HepG2 (cell line): ENCODE measurements around the gene SOX13. TPM values are rescaled to one million over a fixed set of nuclear protein-coding genes. Genes with fewer than 3 reads are reported as not detected.

Experiments
- CHD2 ChIP-seq: IDR thresholded peaks from 2 replicates; pipeline ENCODE4 v1.6.1; 2011; ENCODE audit warnings: low read depth, low read length, improper control_type of control experiment
- GPBP1L1 ChIP-seq: sonication (generic); formaldehyde crosslinking; IDR thresholded peaks from 2 replicates; pipeline ENCODE4 v1.5.0; 2020; ENCODE audit warnings: mild to moderate bottlenecking, missing genetic modification reagents
- HIC2 ChIP-seq: sonication (generic); formaldehyde crosslinking; IDR thresholded peaks from 2 replicates; pipeline ENCODE4 v1.9.0; 2022; ENCODE audit warnings: low read depth, missing genetic modification reagents
- HNF4G ChIP-seq, 2 experiments: sonication (generic) in 1 of 2; formaldehyde crosslinking in 1 of 2; IDR thresholded peaks; 2 replicates each; pipeline versions ENCODE4 v1.4.0 to v1.6.1; 2011 to 2020; ENCODE audit warnings: borderline replicate concordance in 2 of 2, low read depth in 2 of 2, mild to moderate bottlenecking in 2 of 2, low read length in 1 of 2, missing genetic modification reagents in 1 of 2, moderate library complexity in 1 of 2
- HNRNPUL1 ChIP-seq: fragments of 200-400 bp; formaldehyde crosslinking; IDR thresholded peaks from 2 replicates; pipeline ENCODE4 v1.6.1; 2017; ENCODE audit warnings: low read depth, mild to moderate bottlenecking, low read length, moderate library complexity
- KDM6A ChIP-seq: IDR thresholded peaks from 2 replicates; pipeline ENCODE4 v1.6.1; 2016; ENCODE audit warnings: low read depth
- MXD1 ChIP-seq: sonication (generic); formaldehyde crosslinking; IDR thresholded peaks from 2 replicates; pipeline ENCODE4 v1.4.0; 2020; ENCODE audit warnings: mild to moderate bottlenecking, missing genetic modification reagents
- NFYB ChIP-seq: sonication (generic); formaldehyde crosslinking; IDR thresholded peaks from 2 replicates; pipeline ENCODE4 v1.4.0; 2020; ENCODE audit warnings: missing genetic modification reagents
- PATZ1 ChIP-seq: sonication (generic); formaldehyde crosslinking; IDR thresholded peaks from 2 replicates; pipeline ENCODE4 v1.4.0; 2020; ENCODE audit warnings: missing genetic modification reagents
- REL ChIP-seq: sonication (generic); formaldehyde crosslinking; conservative IDR thresholded peaks from 2 replicates; pipeline ENCODE4 v1.8.0; 2022; ENCODE audit warnings: mild to moderate bottlenecking, missing genetic modification reagents, moderate library complexity
- REPIN1 ChIP-seq: sonication (generic); formaldehyde crosslinking; IDR thresholded peaks from 2 replicates; pipeline ENCODE4 v1.8.0; 2022; ENCODE audit warnings: missing genetic modification reagents, low read depth, mild to moderate bottlenecking, borderline replicate concordance
- SKIL ChIP-seq: sonication (generic); formaldehyde crosslinking; IDR thresholded peaks from 2 replicates; pipeline ENCODE4 v1.8.0; 2022; ENCODE audit warnings: missing genetic modification reagents, mild to moderate bottlenecking, moderate library complexity, borderline replicate concordance
- SNAPC2 ChIP-seq: sonication (generic); formaldehyde crosslinking; IDR thresholded peaks from 2 replicates; pipeline ENCODE4 v1.8.1; 2022; ENCODE audit warnings: mild to moderate bottlenecking, missing genetic modification reagents
- STAG1 ChIP-seq: sonication (generic); formaldehyde crosslinking; IDR thresholded peaks from 2 replicates; pipeline ENCODE4 v1.4.0; 2020; ENCODE audit warnings: missing genetic modification reagents
- ZNF674 ChIP-seq: sonication (generic); formaldehyde crosslinking; IDR thresholded peaks from 2 replicates; pipeline ENCODE4 v1.5.0; 2020; ENCODE audit warnings: low read depth, mild to moderate bottlenecking, missing genetic modification reagents
- ZNF710 ChIP-seq: sonication (generic); formaldehyde crosslinking; IDR thresholded peaks from 2 replicates; pipeline ENCODE4 v1.5.0; 2020; ENCODE audit warnings: mild to moderate bottlenecking, missing genetic modification reagents, borderline replicate concordance
- ZNF777 ChIP-seq: sonication (generic); formaldehyde crosslinking; IDR thresholded peaks from 2 replicates; pipeline ENCODE4 v1.4.0; 2020; ENCODE audit warnings: missing genetic modification reagents
- ZNF782 ChIP-seq: sonication (generic); formaldehyde crosslinking; IDR thresholded peaks from 2 replicates; pipeline ENCODE4 v1.4.0; 2020; ENCODE audit warnings: missing genetic modification reagents, mild to moderate bottlenecking, borderline replicate concordance
- ZSCAN21 ChIP-seq: sonication (generic); formaldehyde crosslinking; IDR thresholded peaks from 2 replicates; pipeline ENCODE4 v1.8.0; 2022; ENCODE audit warnings: mild to moderate bottlenecking, missing genetic modification reagents, moderate library complexity, borderline replicate concordance
- polyA plus RNA-seq, 8 experiments: library from polyadenylated mRNA; depleted of rRNA in 3 of 8; stranded (reverse) in 7 of 8; unstranded in 1 of 8; fragments of >200 nt; fragmentation: Illumina TruSeq in 4 of 8; extraction: Trizol in 4 of 8; gene quantifications; 2 replicates each; pipeline versions ENCODE4 v1.2.1 to v1.2.3, GENCODE V29; 2011 to 2016; ENCODE audit warnings: low read depth in 4 of 8, missing spikeins in 1 of 8, mixed read lengths in 1 of 8; ENCODE audit not compliant: insufficient read depth in 1 of 8
- total RNA-seq, 5 experiments: library from RNA; depleted of rRNA; stranded (reverse); fragments of >200 nt; fragmentation: Illumina TruSeq; extraction: Trizol; gene quantifications; 2 replicates each; pipeline ENCODE4 v1.2.3, GENCODE V29; 2016; ENCODE audit warnings: low read depth in 1 of 5

Gene SOX13
- total and polyA plus RNA-seq, 2 of the 13 experiments (the other 11 are each of a cell fraction or from before 2014, with no cell fraction given), result 13.3 to 15.8 TPM

GRCh38 chr1:204075139-204075521 is 2.2 kb downstream of the SOX13 start (continued):
- TF ChIP-seq REL, result peak; percentile 80; the same call in 1 of the 2 replicates
- TF ChIP-seq ZNF777 (CRISPR knock-in tag), result peak; percentile 85; the same call in 1 of the 2 replicates
- TF ChIP-seq HNF4G (IDR thresholded peaks at IDR 0.05; ENCODE audit: borderline replicate concordance, low read depth, low read length), result peak; percentile 21; the same call in 1 of the 2 replicates
- no peak for TF ChIP-seq HNF4G (CRISPR knock-in tag; IDR thresholded peaks at IDR 0.05; ENCODE audit: borderline replicate concordance, low read depth)
- 0 out of 2 replicates have a peak, but pooled peaks have one; percentile 5 for TF ChIP-seq REPIN1 (CRISPR knock-in tag)
- peak; percentile 34; the same call in 1 of the 2 replicates for TF ChIP-seq HIC2 (CRISPR knock-in tag)
- TF ChIP-seq MXD1, result no peak
- peak; percentile 60; the same call in 1 of the 2 replicates for TF ChIP-seq ZNF710 (CRISPR knock-in tag)
- TF ChIP-seq SNAPC2 (CRISPR knock-in tag), result 0 out of 2 replicates have a peak, but pooled peaks have one; percentile 61
- TF ChIP-seq ZNF782, result no peak
- peak; percentile 30 for TF ChIP-seq STAG1 (CRISPR knock-in tag)
- TF ChIP-seq KDM6A (CRISPR knock-in tag), result no peak
- no peak for TF ChIP-seq HNRNPUL1
- TF ChIP-seq ZSCAN21 (CRISPR knock-in tag), result 0 out of 2 replicates have a peak, but pooled peaks have one; percentile 28
- no peak for TF ChIP-seq NFYB (CRISPR knock-in tag)
- no peak for TF ChIP-seq GPBP1L1 (CRISPR knock-in tag)
- no peak for TF ChIP-seq ZNF674
- no peak for TF ChIP-seq CHD2
- peak; percentile 51; the same call in 1 of the 2 replicates for TF ChIP-seq SKIL (CRISPR knock-in tag)
- peak; percentile 31; the same call in 1 of the 2 replicates for TF ChIP-seq PATZ1 (CRISPR knock-in tag)
